PC-9 (cell line): ENCODE data around the gene SLC44A4. TPM values are rescaled to one million over a fixed set of nuclear protein-coding genes. Genes with fewer than 3 reads are reported as not detected.

Experiments used
- BruUV-seq: library from RNA; stranded (reverse); fragments of 400-500 nt; replicated peaks from 2 replicates; lab custom pipeline; 2021; lab: Mats Ljungman, UMichigan
- CTCF ChIA-PET: fragments of 300-600 bp; sonication (Branson Sonifier 250); formaldehyde crosslinking; loops from one replicate; lab custom pipeline; 2022; ENCODE audit warnings: antibody characterized with exemption; lab: Charles Lee
- POLR2A ChIA-PET: fragments of 300-600 bp; sonication (Branson Sonifier 250); formaldehyde crosslinking; loops from one replicate; lab custom pipeline; 2022; ENCODE audit warnings: antibody characterized with exemption; ENCODE audit not compliant: unreplicated experiment; lab: Charles Lee
- DNase-seq, 2 experiments: peaks; one replicate each; pipeline versions ENCODE4 v3.0.0 to v3.0.0-alpha.2; 2015 to 2022; ENCODE audit warnings: mixed read lengths in 1 of 2
- H2AFZ ChIP-seq: fragments of 200-600 bp; sonication (generic); 2 replicates; pipeline ENCODE4 v1.8.1; 2017; ENCODE audit warnings: antibody characterized with exemption
- H3F3A ChIP-seq: fragments of 200-600 bp; sonication (generic); 2 replicates; pipeline ENCODE4 v1.8.1; 2017; ENCODE audit warnings: antibody characterized with exemption, mild to moderate bottlenecking, low read depth; ENCODE audit not compliant: insufficient read depth
- H3K27ac ChIP-seq: fragments of 200-600 bp; sonication (generic); 2 replicates; pipeline ENCODE4 v1.6.1; 2016; ENCODE audit warnings: mixed run types
- H3K27me3 ChIP-seq: fragments of 200-600 bp; sonication (generic); 2 replicates; pipeline ENCODE4 v1.6.1; 2016; ENCODE audit warnings: low read depth, mixed run types; ENCODE audit not compliant: insufficient read depth
- H3K36me3 ChIP-seq: fragments of 200-600 bp; sonication (generic); 2 replicates; pipeline ENCODE4 v1.6.1; 2016; ENCODE audit warnings: low read depth, mixed run types
- H3K4me1 ChIP-seq: fragments of 200-600 bp; sonication (generic); replicated peaks from 2 replicates; pipeline ENCODE4 v1.6.1; 2016; ENCODE audit warnings: mixed run types; ENCODE audit not compliant: insufficient read depth
- H3K4me2 ChIP-seq: fragments of 200-600 bp; sonication (generic); 2 replicates; pipeline ENCODE4 v1.6.1; 2017; ENCODE audit warnings: mixed run types
- H3K4me3 ChIP-seq: fragments of 200-600 bp; sonication (generic); 2 replicates; pipeline ENCODE4 v1.6.1; 2016; ENCODE audit warnings: mixed run types
- H3K79me2 ChIP-seq: fragments of 200-600 bp; sonication (generic); 2 replicates; pipeline ENCODE4 v1.6.1; 2017; ENCODE audit warnings: low read depth, mixed run types
- H3K9me2 ChIP-seq: fragments of 200-600 bp; sonication (generic); 2 replicates; pipeline ENCODE4 v1.8.1; 2017; ENCODE audit warnings: mild to moderate bottlenecking; ENCODE audit not compliant: insufficient read depth
- H3K9me3 ChIP-seq: fragments of 200-600 bp; sonication (generic); 2 replicates; pipeline ENCODE4 v1.8.1; 2016; ENCODE audit warnings: low read depth; ENCODE audit not compliant: insufficient read depth
- H4K20me1 ChIP-seq: fragments of 200-600 bp; sonication (generic); 2 replicates; pipeline ENCODE4 v1.8.1; 2017; ENCODE audit not compliant: insufficient read depth
- CTCF ChIP-seq: fragments of 200-600 bp; sonication (generic); conservative IDR thresholded peaks from 2 replicates; pipeline ENCODE4 v1.6.1; 2017; ENCODE audit warnings: mixed run types, antibody characterized with exemption, mild to moderate bottlenecking, moderate library complexity
- EZH2 ChIP-seq: fragments of 200-600 bp; sonication (generic); IDR thresholded peaks from 2 replicates; pipeline ENCODE4 v1.8.0; 2017; ENCODE audit warnings: antibody characterized with exemption, low read depth
- intact Hi-C: fragments of 100-400 bp; cut with micrococcal nuclease; formaldehyde crosslinking; loops from one replicate; pipeline ENCODE4 v1.10.0; 2022; ENCODE audit not compliant: unreplicated experiment
- total RNA-seq: library from RNA; stranded (reverse); gene quantifications from 2 replicates; pipeline ENCODE4 v1.2.3, GENCODE V29; 2021

The SLC44A4 gene
- total RNA-seq, 1 experiment from 2014 or later: 44.4 TPM

GRCh38 chr6:31861919-31862343, 16.9 kb downstream of the SLC44A4 start:
- H2AFZ ChIP-seq: peak overlapping the region; percentile 78
- no peaks in the 10 kb centered on the region for H3K9me2 ChIP-seq
- TSS peak; percentile 50 for BruUV-seq
- intact Hi-C loops: loop anchor here (1.0 to 2.0 kb wide), 2 partner anchors 27 to 69 kb away; no protein-coding TSS in a partner anchor
- POLR2A ChIA-PET: interaction anchor here (0.6 to 1.1 kb wide), 2 partner anchors 10 to 47 kb away, joined by 5 to 6 read pairs; partner anchors contain the start of genes HSPA1A and HSPA1L
- H3K36me3 ChIP-seq: no peaks in the 10 kb centered on the region
- no peaks in the 10 kb centered on the region for H3K27me3 ChIP-seq
- no peaks in the 10 kb centered on the region for H3K9me3 ChIP-seq
- no peak for TF ChIP-seq CTCF
- TF ChIP-seq EZH2: no peak
- H3K4me2 ChIP-seq: peak overlapping the region; percentile 96
- no peak overlapping the region for H3K27ac ChIP-seq
- H3F3A ChIP-seq: peaks cover 22% of the 10 kb centered on the region
- CTCF ChIA-PET: no interaction called here
- H3K4me1 ChIP-seq: peaks cover 23% of the 10 kb centered on the region
- no peaks in the 10 kb centered on the region for H4K20me1 ChIP-seq
- DNase-seq: no peak
- no peaks in the 10 kb centered on the region for H3K79me2 ChIP-seq
- peak overlapping the region; percentile 65 for H3K4me3 ChIP-seq

- Histone ChIP-seq H3F3A (peaks cover 22% of the 10 kb centered on the region), H3K4me2 (no peak overlapping the region), H2AFZ (no peak overlapping the region), H3K4me1 (peaks cover 23% of the 10 kb centered on the region), H3K9me3 (no peaks in the 10 kb centered on the region), H3K36me3 (no peaks in the 10 kb centered on the region), H3K9me2 (no peaks in the 10 kb centered on the region), H3K4me3 (no peak overlapping the region), H3K27me3 (no peaks in the 10 kb centered on the region), H3K79me2 (no peaks in the 10 kb centered on the region), H3K27ac (no peak overlapping the region), H4K20me1 (no peaks in the 10 kb centered on the region)
- no TSS peak for BruUV-seq
- DNase-seq: no peak
- CTCF ChIA-PET: no interaction called here
- intact Hi-C loops: no loop called here
- POLR2A ChIA-PET: no interaction called here
- TF ChIP-seq EZH2 (no peak), CTCF (no peak)
These were observed 17.6 kb downstream of the SLC44A4 start for GRCh38 chr6:31861150-31861549.

- Histone ChIP-seq H3K4me3 (no peak overlapping the region), H3K9me3 (no peaks in the 10 kb centered on the region), H2AFZ (no peak overlapping the region), H4K20me1 (no peaks in the 10 kb centered on the region), H3K9me2 (no peaks in the 10 kb centered on the region), H3K27ac (no peak overlapping the region), H3F3A (peaks cover 19% of the 10 kb centered on the region; the same call in 1 of the 2 replicates), H3K79me2 (no peaks in the 10 kb centered on the region), H3K4me1 (peaks cover 19% of the 10 kb centered on the region), H3K27me3 (no peaks in the 10 kb centered on the region), H3K4me2 (no peak overlapping the region), H3K36me3 (no peaks in the 10 kb centered on the region)
- intact Hi-C loops: no loop called here
- no peak for DNase-seq
- BruUV-seq: no TSS peak
- POLR2A ChIA-PET: no interaction called here
- CTCF ChIA-PET: no interaction called here
- no peak for TF ChIP-seq EZH2
- TF ChIP-seq CTCF: no peak
These were observed 18.4 kb downstream of the SLC44A4 start for GRCh38 chr6:31860349-31860748.
